ENCODE results near the gene AP2M1. TPM values are rescaled to one million over a fixed set of nuclear protein-coding genes. Genes with fewer than 3 reads are reported as not detected.
A peak's percentile ranks its signal among the peaks of the same experiment; 100 is the strongest.

Gene AP2M1
- total and polyA plus RNA-seq, 2 of the 13 experiments (the other 11 are each of a cell fraction or from before 2014, with no cell fraction given): 126 to 146 TPM

DNA sequence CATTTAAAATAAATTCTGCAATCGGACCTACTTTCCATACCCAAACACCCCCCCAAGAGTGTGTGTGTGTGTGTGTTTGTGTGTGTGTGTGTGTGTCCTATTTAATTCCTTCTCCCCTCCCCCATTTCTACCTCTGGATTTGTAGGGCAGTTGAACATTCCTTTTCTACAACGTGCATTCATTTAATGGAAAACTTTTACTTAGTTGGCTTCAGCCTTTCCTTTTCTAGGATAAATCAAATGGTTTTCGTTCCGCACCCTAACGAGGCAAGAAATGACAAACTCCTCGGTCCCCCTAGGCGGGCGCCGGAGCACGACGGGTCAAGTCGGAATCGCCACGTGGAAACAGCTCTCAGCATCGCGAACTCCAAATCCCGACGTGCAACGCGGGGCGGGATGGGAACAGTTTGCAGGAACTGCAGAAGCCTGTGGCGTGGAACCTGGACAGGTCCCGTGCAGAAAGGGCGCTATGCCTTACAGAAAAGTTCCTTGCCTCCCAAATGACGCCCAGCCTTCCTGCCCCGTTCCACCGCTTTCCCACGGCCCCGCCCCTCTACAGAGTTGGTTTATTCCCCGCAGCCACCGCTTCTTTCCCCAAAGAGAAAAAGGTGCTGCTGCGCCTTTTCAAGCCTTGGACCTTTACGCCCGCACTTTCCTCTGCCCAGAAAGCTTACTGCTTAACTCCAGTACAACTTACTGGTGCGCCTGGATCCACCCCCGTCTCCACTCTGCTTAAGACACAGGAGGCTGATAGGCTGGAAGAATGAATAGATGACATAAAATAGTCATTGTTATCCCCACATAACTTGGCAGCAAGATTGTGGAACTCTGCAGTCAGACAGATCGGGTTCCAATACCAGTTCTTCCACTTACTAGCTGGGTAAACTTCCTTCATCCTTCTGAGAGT, 40.6 kb upstream of the AP2M1 start (continued):
- TF ChIP-seq ZNF121 (CRISPR knock-in tag; IDR thresholded peaks at IDR 0.05) (peak; percentile 59), ZNF878 (CRISPR knock-in tag; IDR thresholded peaks at IDR 0.05) (peak; percentile 81), MAZ (IDR thresholded peaks at IDR 0.05; ENCODE audit: borderline replicate concordance, low read depth, low read length) (no peak), MAZ (CRISPR knock-in tag; IDR thresholded peaks at IDR 0.05; ENCODE audit: low read depth) (peak; percentile 54; the same call in 1 of the 2 replicates), ATAD3A (CRISPR knock-in tag; IDR thresholded peaks at IDR 0.05) (no peak), ZKSCAN1 (IDR thresholded peaks at IDR 0.05; ENCODE audit: low read length) (no peak), RARG (CRISPR knock-in tag; IDR thresholded peaks at IDR 0.05; ENCODE audit: low read depth) (no peak), GTF2F1 (IDR thresholded peaks at IDR 0.05; ENCODE audit: low read length) (no peak), RNF2 (conservative IDR thresholded peaks at IDR 0.05; ENCODE audit: low read depth) (0 out of 2 replicates have a peak, but pooled peaks have one; percentile 55), RARA (CRISPR knock-in tag; IDR thresholded peaks at IDR 0.05) (peak; percentile 10; the same call in 1 of the 2 replicates), ATF7 (IDR thresholded peaks at IDR 0.05) (no peak), ATF7 (CRISPR knock-in tag; IDR thresholded peaks at IDR 0.05) (no peak), RFXANK (CRISPR knock-in tag; IDR thresholded peaks at IDR 0.05) (no peak), ZFYVE20 (CRISPR knock-in tag; IDR thresholded peaks at IDR 0.05; ENCODE audit: borderline replicate concordance, low read depth) (no peak), ZNF326 (CRISPR knock-in tag; IDR thresholded peaks at IDR 0.05; ENCODE audit: borderline replicate concordance) (no peak), TOE1 (CRISPR knock-in tag; IDR thresholded peaks at IDR 0.05) (peak; percentile 31; the same call in 1 of the 2 replicates), ZNF652 (CRISPR knock-in tag; IDR thresholded peaks at IDR 0.05; ENCODE audit: borderline replicate concordance, low read depth) (peak; percentile 63), ZNF547 (CRISPR knock-in tag; IDR thresholded peaks at IDR 0.05) (no peak; the same call in none of the 2 replicates), ZNF775 (CRISPR knock-in tag; IDR thresholded peaks at IDR 0.05; ENCODE audit: borderline replicate concordance) (no peak), ZSCAN20 (CRISPR knock-in tag; IDR thresholded peaks at IDR 0.05; ENCODE audit: borderline replicate concordance) (no peak), NFYB (CRISPR knock-in tag; IDR thresholded peaks at IDR 0.05) (no peak), NPAS2 (CRISPR knock-in tag; IDR thresholded peaks at IDR 0.05; ENCODE audit: borderline replicate concordance) (peak; percentile 74; the same call in 1 of the 2 replicates), PAF1 (CRISPR knock-in tag; IDR thresholded peaks at IDR 0.05) (no peak), ZNF75D (CRISPR knock-in tag; IDR thresholded peaks at IDR 0.05; ENCODE audit: borderline replicate concordance) (0 out of 2 replicates have a peak, but pooled peaks have one; percentile 57), ZNF136 (CRISPR knock-in tag; IDR thresholded peaks at IDR 0.05; ENCODE audit: low read depth) (peak; percentile 63; the same call in 1 of the 2 replicates), IRF2 (CRISPR knock-in tag; IDR thresholded peaks at IDR 0.05) (peak; percentile 65), PRPF4 (IDR thresholded peaks at IDR 0.05; ENCODE audit: low read depth, low read length, poor library complexity, severe bottlenecking) (no peak)
- TF ChIP-seq, protein P1, sequence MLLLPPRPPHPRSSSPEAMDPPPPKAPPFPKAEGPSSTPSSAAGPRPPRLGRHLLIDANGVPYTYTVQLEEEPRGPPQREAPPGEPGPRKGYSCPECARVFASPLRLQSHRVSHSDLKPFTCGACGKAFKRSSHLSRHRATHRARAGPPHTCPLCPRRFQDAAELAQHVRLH (CRISPR knock-in tag; IDR thresholded peaks at IDR 0.05; ENCODE audit: borderline replicate concordance, low read depth): peak; percentile 51; the same call in 1 of the 2 replicates
- TF ChIP-seq, protein P2, sequence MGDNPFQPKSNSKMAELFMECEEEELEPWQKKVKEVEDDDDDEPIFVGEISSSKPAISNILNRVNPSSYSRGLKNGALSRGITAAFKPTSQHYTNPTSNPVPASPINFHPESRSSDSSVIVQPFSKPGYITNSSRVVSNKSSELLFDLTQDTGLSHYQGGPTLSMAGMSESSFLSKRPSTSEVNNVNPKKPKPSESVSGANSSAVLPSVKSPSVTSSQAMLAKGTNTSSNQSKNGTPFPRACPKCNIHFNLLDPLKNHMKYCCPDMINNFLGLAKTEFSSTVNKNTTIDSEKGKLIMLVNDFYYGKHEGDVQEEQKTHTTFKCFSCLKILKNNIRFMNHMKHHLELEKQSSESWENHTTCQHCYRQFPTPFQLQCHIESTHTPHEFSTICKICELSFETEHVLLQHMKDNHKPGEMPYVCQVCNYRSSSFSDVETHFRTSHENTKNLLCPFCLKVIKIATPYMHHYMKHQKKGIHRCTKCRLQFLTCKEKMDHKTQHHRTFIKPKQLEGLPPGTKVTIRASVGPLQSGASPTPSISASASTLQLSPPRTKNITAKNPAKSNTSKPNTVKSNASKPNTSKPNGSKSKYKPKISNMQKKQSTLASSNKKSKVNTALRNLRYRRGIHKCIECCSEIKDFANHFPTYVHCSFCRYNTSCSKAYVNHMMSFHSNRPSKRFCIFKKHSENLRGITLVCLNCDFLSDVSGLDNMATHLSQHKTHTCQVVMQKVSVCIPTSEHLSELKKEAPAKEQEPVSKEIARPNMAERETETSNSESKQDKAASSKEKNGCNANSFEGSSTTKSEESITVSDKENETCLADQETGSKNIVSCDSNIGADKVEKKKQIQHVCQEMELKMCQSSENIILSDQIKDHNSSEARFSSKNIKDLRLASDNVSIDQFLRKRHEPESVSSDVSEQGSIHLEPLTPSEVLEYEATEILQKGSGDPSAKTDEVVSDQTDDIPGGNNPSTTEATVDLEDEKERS (CRISPR knock-in tag; IDR thresholded peaks at IDR 0.05): peak; percentile 85; the same call in 1 of the 2 replicates
